ENCODE measurements around the gene TEX261.

- TF ChIP-seq, protein P1, sequence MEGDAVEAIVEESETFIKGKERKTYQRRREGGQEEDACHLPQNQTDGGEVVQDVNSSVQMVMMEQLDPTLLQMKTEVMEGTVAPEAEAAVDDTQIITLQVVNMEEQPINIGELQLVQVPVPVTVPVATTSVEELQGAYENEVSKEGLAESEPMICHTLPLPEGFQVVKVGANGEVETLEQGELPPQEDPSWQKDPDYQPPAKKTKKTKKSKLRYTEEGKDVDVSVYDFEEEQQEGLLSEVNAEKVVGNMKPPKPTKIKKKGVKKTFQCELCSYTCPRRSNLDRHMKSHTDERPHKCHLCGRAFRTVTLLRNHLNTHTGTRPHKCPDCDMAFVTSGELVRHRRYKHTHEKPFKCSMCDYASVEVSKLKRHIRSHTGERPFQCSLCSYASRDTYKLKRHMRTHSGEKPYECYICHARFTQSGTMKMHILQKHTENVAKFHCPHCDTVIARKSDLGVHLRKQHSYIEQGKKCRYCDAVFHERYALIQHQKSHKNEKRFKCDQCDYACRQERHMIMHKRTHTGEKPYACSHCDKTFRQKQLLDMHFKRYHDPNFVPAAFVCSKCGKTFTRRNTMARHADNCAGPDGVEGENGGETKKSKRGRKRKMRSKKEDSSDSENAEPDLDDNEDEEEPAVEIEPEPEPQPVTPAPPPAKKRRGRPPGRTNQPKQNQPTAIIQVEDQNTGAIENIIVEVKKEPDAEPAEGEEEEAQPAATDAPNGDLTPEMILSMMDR (IDR thresholded peaks at IDR 0.05; ENCODE audit: low read length): no peak
- TF ChIP-seq EZH2 (optimal IDR thresholded peaks at IDR 0.05; ENCODE audit: low read depth, low read length): no peak
- TF ChIP-seq EZH2phosphoT487 (IDR thresholded peaks at IDR 0.05; ENCODE audit: low read length): no peak
Observed at GRCh38 chr2:71005271-71006202, 10.9 kb upstream of the TEX261 start.
